Duodenal mucosa (tissue), 2 donors: ENCODE results near the gene LRMDA.

Experiments used
- H3K27ac ChIP-seq: one replicate; pipeline ENCODE4 v1.7.0; 2013; ENCODE audit warnings: low read depth, low read length
- H3K27me3 ChIP-seq, 2 donors: one replicate each; pipeline ENCODE4 v1.7.0; 2013; ENCODE audit warnings: low read length in 2 of 2, control low read depth in 1 of 2; ENCODE audit not compliant: insufficient read depth in 2 of 2, control insufficient read depth in 1 of 2
- H3K36me3 ChIP-seq, 2 donors: one replicate each; pipeline ENCODE4 v1.7.0; 2013; ENCODE audit warnings: low read length in 2 of 2, control low read depth in 1 of 2; ENCODE audit not compliant: insufficient read depth in 2 of 2, control insufficient read depth in 1 of 2
- H3K4me1 ChIP-seq, 2 donors: one replicate each; pipeline ENCODE4 v1.7.0; 2013; ENCODE audit warnings: low read length in 2 of 2, control low read depth in 1 of 2; ENCODE audit not compliant: insufficient read depth in 2 of 2, control insufficient read depth in 1 of 2
- H3K4me3 ChIP-seq, 2 donors: one replicate each; pipeline ENCODE4 v1.7.0; 2013; ENCODE audit warnings: low read length in 2 of 2, low read depth in 1 of 2
- H3K9ac ChIP-seq, 2 donors: one replicate each; pipeline ENCODE4 v1.7.0; 2013; ENCODE audit warnings: low read length in 2 of 2, low read depth in 1 of 2
- H3K9me3 ChIP-seq, 2 donors: one replicate each; pipeline ENCODE4 v1.7.0; 2013; ENCODE audit warnings: low read length in 2 of 2, control low read depth in 1 of 2; ENCODE audit not compliant: control insufficient read depth in 1 of 2

The LRMDA gene

GRCh38 chr10:76451911-76452310, 1020.5 kb downstream of the LRMDA start:
- H3K4me3 ChIP-seq = no peak overlapping the region
- H3K4me1 ChIP-seq = no peaks in the 10 kb centered on the region
- H3K9me3 ChIP-seq = no peaks in the 10 kb centered on the region
- H3K36me3 ChIP-seq = no peaks in the 10 kb centered on the region
- H3K27me3 ChIP-seq = no peaks in the 10 kb centered on the region
- no peak overlapping the region for H3K27ac ChIP-seq
- no peak overlapping the region for H3K9ac ChIP-seq

DNA sequence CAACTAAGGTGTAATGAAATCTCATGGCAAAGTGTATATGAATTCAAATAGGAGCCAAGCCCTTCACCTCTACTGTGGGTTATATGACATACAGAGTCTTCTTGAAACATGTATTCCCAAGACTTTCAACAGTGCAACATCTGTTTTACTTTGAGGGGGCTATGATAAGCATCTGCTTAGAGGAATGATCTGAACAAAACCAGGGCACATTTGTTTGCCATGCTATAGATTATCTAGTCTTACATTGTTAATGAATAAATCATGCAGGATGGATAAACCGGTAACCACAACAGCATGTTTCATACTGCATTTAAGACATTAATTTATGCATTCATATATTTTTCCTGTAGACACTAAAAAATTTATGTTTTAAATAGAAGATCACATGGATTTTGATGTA, 1021.9 kb downstream of the LRMDA start:
- no peaks in the 10 kb centered on the region for H3K9me3 ChIP-seq
- no peaks in the 10 kb centered on the region for H3K27me3 ChIP-seq
- H3K27ac ChIP-seq = no peak overlapping the region
- H3K9ac ChIP-seq = no peak overlapping the region
- no peaks in the 10 kb centered on the region for H3K4me1 ChIP-seq
- H3K36me3 ChIP-seq = no peaks in the 10 kb centered on the region
- no peak overlapping the region for H3K4me3 ChIP-seq

GRCh38 chr10:76453997-76454396, 1022.6 kb downstream of the LRMDA start:
- Histone ChIP-seq H3K36me3 (no peaks in the 10 kb centered on the region), H3K4me1 (no peaks in the 10 kb centered on the region), H3K9ac (no peak overlapping the region), H3K4me3 (no peak overlapping the region), H3K27ac (no peak overlapping the region), H3K9me3 (no peaks in the 10 kb centered on the region), H3K27me3 (no peaks in the 10 kb centered on the region)

GRCh38 chr10:76454506-76455140, 1023.2 kb downstream of the LRMDA start:
- Histone ChIP-seq H3K27ac (no peak overlapping the region), H3K27me3 (no peaks in the 10 kb centered on the region), H3K36me3 (no peaks in the 10 kb centered on the region), H3K9me3 (no peaks in the 10 kb centered on the region), H3K4me1 (no peaks in the 10 kb centered on the region), H3K4me3 (no peak overlapping the region), H3K9ac (no peak overlapping the region)

- Histone ChIP-seq H3K4me3 (no peak overlapping the region), H3K4me1 (no peaks in the 10 kb centered on the region), H3K9ac (no peak overlapping the region), H3K9me3 (no peaks in the 10 kb centered on the region), H3K27me3 (no peaks in the 10 kb centered on the region), H3K36me3 (no peaks in the 10 kb centered on the region), H3K27ac (no peak overlapping the region)
These were observed 1024.8 kb downstream of the LRMDA start for GRCh38 chr10:76456197-76456596.

DNA sequence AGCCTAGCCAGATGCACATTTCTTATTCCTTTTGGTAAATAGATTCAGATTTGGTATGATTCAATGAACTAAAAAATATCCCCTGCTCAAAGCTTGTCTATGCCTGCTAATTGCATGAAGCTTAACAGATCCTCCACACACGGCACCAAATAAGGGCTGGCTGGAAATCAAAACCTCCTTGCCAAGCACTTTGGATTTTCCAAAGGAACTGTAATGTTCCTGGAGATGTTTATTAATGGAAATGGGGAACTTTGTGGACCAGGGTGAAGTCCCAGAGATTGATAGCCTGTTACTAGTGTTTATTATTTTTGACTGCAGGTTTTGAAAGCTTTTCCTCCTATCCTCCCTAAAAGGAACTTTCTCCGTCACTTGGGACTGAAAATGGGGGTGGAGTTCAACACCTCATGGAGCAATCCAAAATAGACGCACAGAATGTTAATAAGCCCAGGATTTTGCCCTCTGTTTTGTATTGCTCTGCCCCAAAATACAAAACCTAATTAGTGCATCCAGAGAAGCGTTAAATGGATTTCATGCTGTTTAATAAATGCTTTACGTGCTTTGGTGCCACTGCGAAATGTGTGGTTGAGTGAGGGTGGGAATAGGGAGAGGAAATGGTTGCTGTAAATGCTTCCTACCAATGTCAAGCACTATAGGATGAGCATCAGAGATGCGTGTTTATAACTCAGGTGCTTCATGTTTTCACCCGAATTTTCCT, 1027.7 kb downstream of the LRMDA start:
- Histone ChIP-seq H3K27me3 (no peaks in the 10 kb centered on the region), H3K27ac (no peak overlapping the region), H3K4me3 (no peak overlapping the region), H3K4me1 (no peaks in the 10 kb centered on the region), H3K36me3 (no peaks in the 10 kb centered on the region), H3K9me3 (no peaks in the 10 kb centered on the region), H3K9ac (no peak overlapping the region)

GRCh38 chr10:76461024-76461423, 1029.6 kb downstream of the LRMDA start:
- H3K27me3 ChIP-seq = no peaks in the 10 kb centered on the region
- H3K4me1 ChIP-seq = no peaks in the 10 kb centered on the region
- no peak overlapping the region for H3K4me3 ChIP-seq
- H3K9me3 ChIP-seq = no peaks in the 10 kb centered on the region
- no peak overlapping the region for H3K27ac ChIP-seq
- H3K36me3 ChIP-seq = no peaks in the 10 kb centered on the region
- no peak overlapping the region for H3K9ac ChIP-seq

DNA sequence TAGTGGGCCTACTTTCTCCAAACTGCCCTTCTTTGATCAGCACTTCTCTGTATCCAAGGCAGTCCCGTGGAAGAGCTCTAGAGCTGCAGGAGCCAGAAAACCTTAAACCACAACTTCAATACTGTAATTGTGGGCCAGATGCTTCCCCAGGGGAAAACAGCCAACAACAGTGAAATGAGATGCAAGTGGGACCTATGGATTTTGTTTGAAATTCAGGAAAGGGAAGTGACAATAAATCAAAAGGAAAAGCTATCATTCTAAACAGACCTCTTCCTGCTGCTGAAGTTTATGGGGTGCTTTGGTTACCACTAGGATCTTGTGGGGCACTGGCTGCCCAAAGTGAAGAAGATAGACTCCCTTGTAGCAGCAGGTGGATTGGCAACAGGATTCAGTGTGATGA, 1031.7 kb downstream of the LRMDA start:
- Histone ChIP-seq H3K9ac (no peak overlapping the region), H3K9me3 (no peaks in the 10 kb centered on the region), H3K4me1 (no peaks in the 10 kb centered on the region), H3K27ac (no peak overlapping the region), H3K4me3 (no peak overlapping the region), H3K27me3 (no peaks in the 10 kb centered on the region), H3K36me3 (no peaks in the 10 kb centered on the region)

DNA sequence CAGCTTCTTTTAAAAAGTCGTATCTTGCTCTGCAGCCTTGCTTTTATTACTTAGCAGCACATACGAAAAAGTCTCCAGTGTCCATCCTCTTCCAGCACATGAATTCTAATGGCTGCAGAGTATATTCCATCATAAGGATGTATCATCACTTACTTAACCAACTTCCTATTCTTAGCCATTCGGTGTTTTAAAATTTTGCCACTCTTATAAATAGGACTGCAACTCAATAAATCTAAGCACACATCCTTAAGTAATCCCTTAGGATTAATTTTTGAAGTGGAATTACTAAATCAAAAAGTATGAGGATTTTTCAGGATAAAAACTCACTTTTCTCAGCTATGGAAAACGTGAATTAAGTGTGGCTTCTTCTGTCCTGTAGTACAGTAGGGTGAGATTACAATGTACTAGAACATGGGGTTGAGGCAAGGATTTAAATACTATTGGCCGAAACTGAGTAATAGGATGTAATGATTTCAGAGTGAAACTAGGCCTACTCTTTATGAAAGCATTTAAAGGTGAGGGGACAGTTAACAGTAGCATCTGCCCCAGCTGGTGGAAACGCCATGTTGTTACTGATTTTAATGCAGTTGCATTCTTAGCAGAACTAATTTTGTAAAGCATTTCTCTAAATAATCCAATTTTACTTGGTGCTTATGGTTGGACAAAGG, 1035.5 kb downstream of the LRMDA start:
- H3K4me3 ChIP-seq = no peak overlapping the region
- no peaks in the 10 kb centered on the region for H3K9me3 ChIP-seq
- H3K36me3 ChIP-seq = no peaks in the 10 kb centered on the region
- H3K27me3 ChIP-seq = no peaks in the 10 kb centered on the region
- no peaks in the 10 kb centered on the region for H3K4me1 ChIP-seq
- H3K9ac ChIP-seq = no peak overlapping the region
- H3K27ac ChIP-seq = no peak overlapping the region

- no peak overlapping the region for H3K9ac ChIP-seq
- H3K27me3 ChIP-seq = no peaks in the 10 kb centered on the region
- no peaks in the 10 kb centered on the region for H3K36me3 ChIP-seq
These were observed 1038.3 kb downstream of the LRMDA start for GRCh38 chr10:76469675-76470074.

More at GRCh38 chr10:76469675-76470074, 1038.3 kb downstream of the LRMDA start:
- no peaks in the 10 kb centered on the region for H3K4me1 ChIP-seq
- no peaks in the 10 kb centered on the region for H3K9me3 ChIP-seq
- no peak overlapping the region for H3K27ac ChIP-seq
- H3K4me3 ChIP-seq = no peak overlapping the region
